K562 (cell line): ENCODE results near the gene DLGAP3. TPM values are rescaled to one million over a fixed set of nuclear protein-coding genes. Genes with fewer than 3 reads are reported as not detected.
A peak's percentile ranks its signal among the peaks of the same experiment; 100 is the strongest.

Source experiments
- BRD4 ChIP-seq: fragments of 200-600 bp; sonication (generic); IDR thresholded peaks from 2 replicates; pipeline ENCODE4 v1.6.1; 2017; ENCODE audit warnings: inconsistent platforms
- CCNT2 ChIP-seq: IDR thresholded peaks from 2 replicates; pipeline ENCODE4 v1.6.1; 2011; ENCODE audit warnings: borderline replicate concordance, low read depth, mild to moderate bottlenecking, moderate library complexity, mixed read lengths, low read length; ENCODE audit not compliant: insufficient read length; ENCODE audit errors: extremely low read depth
- CHCHD3 ChIP-seq: fragments of 250-450 bp; sonication (Bioruptor Pico); IDR thresholded peaks from 2 replicates; pipeline ENCODE4 v2.1.2; 2022; ENCODE audit warnings: mild to moderate bottlenecking
- ELF4 ChIP-seq: fragments of 450-650 bp; formaldehyde crosslinking; IDR thresholded peaks from 2 replicates; pipeline ENCODE4 v1.4.0; 2022; ENCODE audit warnings: missing genetic modification characterization
- ESRRA ChIP-seq: fragments of 450-650 bp; IDR thresholded peaks from 2 replicates; pipeline ENCODE4 v1.6.1; 2014; ENCODE audit warnings: low read depth, mild to moderate bottlenecking, moderate library complexity, borderline replicate concordance
- GABPA ChIP-seq: fragments of 200-800 bp; sonication (Bioruptor generic); conservative IDR thresholded peaks from 2 replicates; pipeline ENCODE4 v1.6.1; 2016; ENCODE audit warnings: low read depth, missing genetic modification characterization, missing compliant biosample characterization
- GATAD2A ChIP-seq: fragments of 450-650 bp; IDR thresholded peaks from 2 replicates; pipeline ENCODE4 v1.6.1; 2017
- GTF2A2 ChIP-seq: IDR thresholded peaks from 2 replicates; pipeline ENCODE4 v1.6.1; 2016; ENCODE audit warnings: mild to moderate bottlenecking, missing genetic modification characterization, missing compliant biosample characterization
- HOXB6 ChIP-seq: fragments of 250-450 bp; sonication (Bioruptor Pico); IDR thresholded peaks from 2 replicates; pipeline ENCODE4 v1.5.1; 2022; ENCODE audit warnings: mild to moderate bottlenecking, borderline replicate concordance
- KDM2B ChIP-seq: fragments of 250-450 bp; sonication (Bioruptor Pico); IDR thresholded peaks from 2 replicates; pipeline ENCODE4 v1.8.0; 2021; ENCODE audit warnings: mild to moderate bottlenecking, moderate library complexity
- NFIC ChIP-seq: fragments of 450-650 bp; IDR thresholded peaks from 2 replicates; pipeline ENCODE4 v1.6.1; 2017; ENCODE audit warnings: mild to moderate bottlenecking, inconsistent platforms
- NONO ChIP-seq, 2 experiments: fragments of 200-400 bp in 1 of 2; fragments of 450-650 bp in 1 of 2; formaldehyde crosslinking in 1 of 2; IDR thresholded peaks; 2 replicates each; pipeline ENCODE4 v1.6.1; 2017; ENCODE audit warnings: low read depth in 2 of 2, mild to moderate bottlenecking in 2 of 2, moderate library complexity in 2 of 2, low read length in 1 of 2
- NR2C2 ChIP-seq, 2 experiments: fragments of 200-800 bp in 1 of 2; sonication (Bioruptor generic) in 1 of 2; sonication (generic) in 1 of 2; formaldehyde crosslinking in 1 of 2; IDR thresholded peaks; 2 replicates each; pipeline versions ENCODE4 v1.6.1 to v1.8.0; 2016 to 2022; ENCODE audit warnings: mild to moderate bottlenecking in 1 of 2, missing compliant biosample characterization in 1 of 2, missing genetic modification characterization in 1 of 2, missing genetic modification reagents in 1 of 2
- PCBP2 ChIP-seq: fragments of 200-400 bp; formaldehyde crosslinking; IDR thresholded peaks from 2 replicates; pipeline ENCODE4 v1.6.1; 2018; ENCODE audit warnings: low read length, low read depth, mild to moderate bottlenecking, moderate library complexity; ENCODE audit not compliant: poor library complexity, severe bottlenecking
- RNF2 ChIP-seq: sonication (generic); IDR thresholded peaks from 2 replicates; pipeline ENCODE4 v1.6.1; 2016
- SMAD1 ChIP-seq: fragments of 150-350 bp; IDR thresholded peaks from 2 replicates; pipeline ENCODE4 v1.6.1; 2014; ENCODE audit warnings: low read length, low read depth; ENCODE audit not compliant: partially characterized antibody
- TRIM24 ChIP-seq, 2 experiments: fragments of 450-650 bp; IDR thresholded peaks; 2 replicates each; pipeline ENCODE4 v1.6.1; 2016
- ZKSCAN3 ChIP-seq: fragments of 250-450 bp; sonication (Bioruptor Pico); IDR thresholded peaks from 2 replicates; pipeline ENCODE4 v1.4.0; 2020
- ZNF707 ChIP-seq: fragments of 250-450 bp; sonication (Bioruptor Pico); conservative IDR thresholded peaks from 2 replicates; pipeline ENCODE4 v1.8.0; 2022; ENCODE audit warnings: inconsistent platforms, mild to moderate bottlenecking, moderate library complexity
- polyA plus RNA-seq, 8 experiments: library from polyadenylated mRNA; depleted of rRNA in 4 of 8; stranded (reverse) in 5 of 8; unstranded in 3 of 8; fragments of >200 nt; fragmentation: Nextera tagmentation in 2 of 8; fragmentation: Illumina TruSeq in 1 of 8; extraction: Ambion mirVana in 2 of 8; extraction: Trizol in 1 of 8; gene quantifications; 2 replicates each; pipeline versions ENCODE4 v1.2.1 to v1.2.3, GENCODE V29; 2011 to 2014; ENCODE audit warnings: inconsistent platforms in 1 of 8, missing spikeins in 1 of 8
- total RNA-seq, 7 experiments: library from RNA; depleted of rRNA in 6 of 7; stranded (reverse); fragments of >200 nt in 6 of 7; fragmentation: Illumina TruSeq in 2 of 7; extraction: Trizol in 2 of 7; gene quantifications; 2 replicates each; pipeline versions ENCODE4 v1.2.1 to v1.2.3, GENCODE V29; 2011 to 2021; ENCODE audit warnings: low replicate concordance in 1 of 7
- TF ChIP-seq, protein P1 (sequence below): fragments of 450-650 bp; formaldehyde crosslinking; IDR thresholded peaks from 2 replicates; pipeline ENCODE4 v1.4.0; 2020; ENCODE audit warnings: mild to moderate bottlenecking, moderate library complexity
- TF ChIP-seq, protein P2 (sequence below): IDR thresholded peaks from 2 replicates; pipeline ENCODE4 v1.6.1; 2016; ENCODE audit warnings: missing genetic modification characterization, missing compliant biosample characterization
- TF ChIP-seq, protein P3 (sequence below): fragments of 450-650 bp; IDR thresholded peaks from 2 replicates; pipeline ENCODE4 v1.6.1; 2017; ENCODE audit warnings: mild to moderate bottlenecking, moderate library complexity
- TF ChIP-seq, protein P4 (sequence below): sonication (generic); formaldehyde crosslinking; IDR thresholded peaks from 2 replicates; pipeline ENCODE4 v1.8.0; 2022; ENCODE audit warnings: mild to moderate bottlenecking, low read depth, missing genetic modification reagents

The DLGAP3 gene
- total and polyA plus RNA-seq, 9 of the 15 experiments (the other 6 are each of a cell fraction or from before 2014, with no cell fraction given) = 0.01 to 0.16 (median 0.07) TPM; not detected in 6

GRCh38 chr1:34845131-34845901, 84.1 kb downstream of the DLGAP3 start (continued):
- no peak for TF ChIP-seq NR2C2 (CRISPR knock-in tag; IDR thresholded peaks at IDR 0.05)
- 0 out of 2 replicates have a peak, but pooled peaks have one; percentile 28 for TF ChIP-seq NR2C2 (tag; IDR thresholded peaks at IDR 0.05)
- peak in 1 of 2 experiments; percentile 53; a peak in 1 of 4 replicates for TF ChIP-seq TRIM24 (IDR thresholded peaks at IDR 0.05)
- TF ChIP-seq HOXB6 (CRISPR knock-in tag) = no peak
- peak; percentile 91 for TF ChIP-seq RNF2
- TF ChIP-seq, protein P1, sequence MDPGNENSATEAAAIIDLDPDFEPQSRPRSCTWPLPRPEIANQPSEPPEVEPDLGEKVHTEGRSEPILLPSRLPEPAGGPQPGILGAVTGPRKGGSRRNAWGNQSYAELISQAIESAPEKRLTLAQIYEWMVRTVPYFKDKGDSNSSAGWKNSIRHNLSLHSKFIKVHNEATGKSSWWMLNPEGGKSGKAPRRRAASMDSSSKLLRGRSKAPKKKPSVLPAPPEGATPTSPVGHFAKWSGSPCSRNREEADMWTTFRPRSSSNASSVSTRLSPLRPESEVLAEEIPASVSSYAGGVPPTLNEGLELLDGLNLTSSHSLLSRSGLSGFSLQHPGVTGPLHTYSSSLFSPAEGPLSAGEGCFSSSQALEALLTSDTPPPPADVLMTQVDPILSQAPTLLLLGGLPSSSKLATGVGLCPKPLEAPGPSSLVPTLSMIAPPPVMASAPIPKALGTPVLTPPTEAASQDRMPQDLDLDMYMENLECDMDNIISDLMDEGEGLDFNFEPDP (CRISPR knock-in tag) = no peak
- TF ChIP-seq ZNF707 (CRISPR knock-in tag) = no peak
- TF ChIP-seq ESRRA = peak; percentile 69
- TF ChIP-seq BRD4 = no peak
- TF ChIP-seq KDM2B = no peak
- TF ChIP-seq ELF4 (CRISPR knock-in tag) = no peak
- peak; percentile 47 for TF ChIP-seq SMAD1
- TF ChIP-seq CCNT2 = no peak
- 0 out of 2 replicates have a peak, but pooled peaks have one; percentile 41 for TF ChIP-seq GATAD2A
- TF ChIP-seq, protein P2, sequence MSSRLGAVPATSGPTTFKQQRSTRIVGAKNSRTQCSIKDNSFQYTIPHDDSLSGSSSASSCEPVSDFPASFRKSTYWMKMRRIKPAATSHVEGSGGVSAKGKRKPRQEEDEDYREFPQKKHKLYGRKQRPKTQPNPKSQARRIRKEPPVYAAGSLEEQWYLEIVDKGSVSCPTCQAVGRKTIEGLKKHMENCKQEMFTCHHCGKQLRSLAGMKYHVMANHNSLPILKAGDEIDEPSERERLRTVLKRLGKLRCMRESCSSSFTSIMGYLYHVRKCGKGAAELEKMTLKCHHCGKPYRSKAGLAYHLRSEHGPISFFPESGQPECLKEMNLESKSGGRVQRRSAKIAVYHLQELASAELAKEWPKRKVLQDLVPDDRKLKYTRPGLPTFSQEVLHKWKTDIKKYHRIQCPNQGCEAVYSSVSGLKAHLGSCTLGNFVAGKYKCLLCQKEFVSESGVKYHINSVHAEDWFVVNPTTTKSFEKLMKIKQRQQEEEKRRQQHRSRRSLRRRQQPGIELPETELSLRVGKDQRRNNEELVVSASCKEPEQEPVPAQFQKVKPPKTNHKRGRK (tag) = no peak
- TF ChIP-seq, protein P3, sequence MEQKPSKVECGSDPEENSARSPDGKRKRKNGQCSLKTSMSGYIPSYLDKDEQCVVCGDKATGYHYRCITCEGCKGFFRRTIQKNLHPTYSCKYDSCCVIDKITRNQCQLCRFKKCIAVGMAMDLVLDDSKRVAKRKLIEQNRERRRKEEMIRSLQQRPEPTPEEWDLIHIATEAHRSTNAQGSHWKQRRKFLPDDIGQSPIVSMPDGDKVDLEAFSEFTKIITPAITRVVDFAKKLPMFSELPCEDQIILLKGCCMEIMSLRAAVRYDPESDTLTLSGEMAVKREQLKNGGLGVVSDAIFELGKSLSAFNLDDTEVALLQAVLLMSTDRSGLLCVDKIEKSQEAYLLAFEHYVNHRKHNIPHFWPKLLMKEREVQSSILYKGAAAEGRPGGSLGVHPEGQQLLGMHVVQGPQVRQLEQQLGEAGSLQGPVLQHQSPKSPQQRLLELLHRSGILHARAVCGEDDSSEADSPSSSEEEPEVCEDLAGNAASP = no peak
- TF ChIP-seq, protein P4, sequence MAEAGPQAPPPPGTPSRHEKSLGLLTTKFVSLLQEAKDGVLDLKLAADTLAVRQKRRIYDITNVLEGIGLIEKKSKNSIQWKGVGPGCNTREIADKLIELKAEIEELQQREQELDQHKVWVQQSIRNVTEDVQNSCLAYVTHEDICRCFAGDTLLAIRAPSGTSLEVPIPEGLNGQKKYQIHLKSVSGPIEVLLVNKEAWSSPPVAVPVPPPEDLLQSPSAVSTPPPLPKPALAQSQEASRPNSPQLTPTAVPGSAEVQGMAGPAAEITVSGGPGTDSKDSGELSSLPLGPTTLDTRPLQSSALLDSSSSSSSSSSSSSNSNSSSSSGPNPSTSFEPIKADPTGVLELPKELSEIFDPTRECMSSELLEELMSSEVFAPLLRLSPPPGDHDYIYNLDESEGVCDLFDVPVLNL (CRISPR knock-in tag) = no peak
- no peak for TF ChIP-seq CHCHD3 (CRISPR knock-in tag)
- TF ChIP-seq GABPA (tag) = peak; percentile 49
- no peak for TF ChIP-seq ZKSCAN3 (CRISPR knock-in tag)
- TF ChIP-seq PCBP2 = no peak
- TF ChIP-seq NFIC = no peak; the same call in 1 of the 2 replicates
- no peak for TF ChIP-seq NONO (IDR thresholded peaks at IDR 0.05; ENCODE audit: low read depth in 2 of 2, low read length in 1 of 2)
- no peak for TF ChIP-seq GTF2A2 (tag)
